ENCODE data around the gene GLOD4.

DNA sequence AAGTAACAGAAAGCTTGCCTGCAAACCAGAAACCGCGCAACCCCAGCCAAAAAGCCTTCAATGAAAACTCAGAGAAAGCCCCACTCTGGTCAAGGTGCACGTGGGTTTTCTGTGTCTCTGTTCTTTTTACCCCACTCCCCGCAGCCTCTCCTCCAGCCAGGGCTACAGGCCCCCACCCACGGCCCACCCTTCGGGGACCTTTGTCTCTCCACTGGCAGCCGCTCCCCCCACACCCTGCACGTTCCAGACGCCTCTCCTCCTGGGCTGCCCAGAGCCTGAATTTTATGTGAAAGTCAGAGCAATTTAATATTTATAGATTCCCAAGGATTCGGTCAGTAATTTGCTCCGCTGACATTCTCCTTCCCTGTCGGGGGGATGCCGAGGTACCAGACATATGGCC lies 24.3 kb upstream of the GLOD4 start:
- TF ChIP-seq, protein P1, sequence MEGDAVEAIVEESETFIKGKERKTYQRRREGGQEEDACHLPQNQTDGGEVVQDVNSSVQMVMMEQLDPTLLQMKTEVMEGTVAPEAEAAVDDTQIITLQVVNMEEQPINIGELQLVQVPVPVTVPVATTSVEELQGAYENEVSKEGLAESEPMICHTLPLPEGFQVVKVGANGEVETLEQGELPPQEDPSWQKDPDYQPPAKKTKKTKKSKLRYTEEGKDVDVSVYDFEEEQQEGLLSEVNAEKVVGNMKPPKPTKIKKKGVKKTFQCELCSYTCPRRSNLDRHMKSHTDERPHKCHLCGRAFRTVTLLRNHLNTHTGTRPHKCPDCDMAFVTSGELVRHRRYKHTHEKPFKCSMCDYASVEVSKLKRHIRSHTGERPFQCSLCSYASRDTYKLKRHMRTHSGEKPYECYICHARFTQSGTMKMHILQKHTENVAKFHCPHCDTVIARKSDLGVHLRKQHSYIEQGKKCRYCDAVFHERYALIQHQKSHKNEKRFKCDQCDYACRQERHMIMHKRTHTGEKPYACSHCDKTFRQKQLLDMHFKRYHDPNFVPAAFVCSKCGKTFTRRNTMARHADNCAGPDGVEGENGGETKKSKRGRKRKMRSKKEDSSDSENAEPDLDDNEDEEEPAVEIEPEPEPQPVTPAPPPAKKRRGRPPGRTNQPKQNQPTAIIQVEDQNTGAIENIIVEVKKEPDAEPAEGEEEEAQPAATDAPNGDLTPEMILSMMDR (IDR thresholded peaks at IDR 0.05): no peak
- TF ChIP-seq POLR2A (IDR thresholded peaks at IDR 0.05): no peak
